Measurements from ENCODE around the gene ANO4.

GRCh38 chr12:100867639-100868393 lies 73.2 kb downstream of the ANO4 start:
- TF ChIP-seq CTCF (IDR thresholded peaks at IDR 0.05; ENCODE audit: borderline replicate concordance, extremely low read depth, low read length, poor library complexity, severe bottlenecking) (no peak), EZH2 (IDR thresholded peaks at IDR 0.05; ENCODE audit: borderline replicate concordance, low read depth, low read length, severe bottlenecking) (no peak)
